ENCODE measurements around the gene UBTD1.
"Not testable (repeated sequence)": the region's sequence is repeated elsewhere in the genome, so short reads cannot be mapped to it uniquely, and the experiment has no call there.

Gene UBTD1

GRCh38 chr10:97466755-97467154 lies 32.0 kb upstream of the UBTD1 start:
- no peak for TF ChIP-seq CTCF (IDR thresholded peaks at IDR 0.05; ENCODE audit: low read depth, low read length)
- no peak overlapping the region for H3K4me3 ChIP-seq (ENCODE audit: low read depth, low read length)

GRCh38 chr10:97468162-97468561 lies 30.6 kb upstream of the UBTD1 start:
- no peak for TF ChIP-seq CTCF (IDR thresholded peaks at IDR 0.05; ENCODE audit: low read depth, low read length)
- no peak overlapping the region for H3K4me3 ChIP-seq (ENCODE audit: low read depth, low read length)

DNA sequence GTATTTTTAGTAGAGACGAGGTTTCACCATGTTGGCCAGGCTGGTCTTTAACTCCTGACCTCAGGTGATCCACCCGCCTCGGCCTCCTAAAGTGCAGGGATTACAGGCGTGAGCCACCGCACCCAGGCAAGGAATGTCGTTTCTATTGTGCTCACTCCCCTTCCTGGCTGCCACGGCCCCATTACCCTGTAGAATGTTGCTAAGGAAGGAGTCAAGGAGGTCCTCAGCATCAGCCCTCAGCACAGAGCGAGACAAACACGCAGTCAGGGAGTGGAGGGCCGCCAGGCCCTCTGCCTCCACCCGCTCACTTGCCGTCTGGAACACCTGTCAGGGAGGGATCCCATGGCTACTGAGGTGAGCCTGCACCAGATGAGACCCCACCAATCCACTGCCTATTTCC lies 29.9 kb upstream of the UBTD1 start:
- not testable (repeated sequence) for H3K4me3 ChIP-seq (ENCODE audit: low read depth, low read length)

DNA sequence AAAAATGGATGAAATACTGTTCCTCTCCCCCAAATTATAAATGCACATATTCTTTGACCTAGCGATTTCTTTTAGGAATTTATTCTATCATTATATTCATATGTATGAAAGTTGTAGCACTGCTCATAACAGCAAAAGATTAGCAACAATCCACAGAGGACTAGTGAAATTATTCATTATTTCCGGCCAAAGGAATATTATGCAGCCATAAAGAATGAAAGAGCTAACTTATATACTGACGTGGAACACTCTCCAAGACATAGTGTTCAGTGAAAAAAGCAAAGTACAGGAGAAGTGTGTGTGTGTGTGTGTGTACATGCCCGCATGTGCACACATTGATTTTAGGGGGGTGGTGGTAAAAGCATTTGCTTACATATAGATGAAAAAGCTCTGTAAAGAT lies 23.8 kb upstream of the UBTD1 start:
- H3K4me3 ChIP-seq (ENCODE audit: low read depth, low read length), result no peak overlapping the region
- no peak for TF ChIP-seq CTCF (IDR thresholded peaks at IDR 0.05; ENCODE audit: low read depth, low read length)

- no peak overlapping the region for H3K4me3 ChIP-seq (ENCODE audit: low read depth, low read length)
- no peak for TF ChIP-seq CTCF (IDR thresholded peaks at IDR 0.05; ENCODE audit: low read depth, low read length)
Observed at GRCh38 chr10:97475936-97476594, 22.7 kb upstream of the UBTD1 start.

DNA sequence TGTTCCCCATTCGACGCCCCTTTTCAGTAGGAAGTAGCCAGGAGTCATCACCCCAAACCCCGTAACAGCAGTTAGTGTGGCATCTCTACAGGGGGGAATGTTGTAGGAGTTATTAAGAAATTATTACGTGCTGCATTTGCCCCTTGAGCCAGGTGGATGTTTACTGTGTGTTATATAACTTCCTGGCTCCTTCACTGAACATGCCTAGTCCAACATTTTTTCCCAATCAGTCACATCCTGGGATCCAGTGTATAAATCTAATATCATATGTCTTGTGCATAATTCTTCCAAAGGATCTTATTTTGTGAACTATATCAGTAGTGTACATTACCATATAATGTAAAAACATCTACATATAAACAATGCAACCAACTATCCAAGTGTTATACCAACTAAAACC lies 19.3 kb upstream of the UBTD1 start:
- not testable (repeated sequence) for H3K4me3 ChIP-seq (ENCODE audit: low read depth, low read length)

GRCh38 chr10:97479939-97480338 lies 18.8 kb upstream of the UBTD1 start:
- no peak overlapping the region for H3K4me3 ChIP-seq (ENCODE audit: low read depth, low read length)

GRCh38 chr10:97481071-97481470 lies 17.7 kb upstream of the UBTD1 start:
- no peak for TF ChIP-seq CTCF (IDR thresholded peaks at IDR 0.05; ENCODE audit: low read depth, low read length)
- H3K4me3 ChIP-seq (ENCODE audit: low read depth, low read length), result no peak overlapping the region

More at GRCh38 chr10:97479939-97480338, 18.8 kb upstream of the UBTD1 start:
- TF ChIP-seq CTCF (IDR thresholded peaks at IDR 0.05; ENCODE audit: low read depth, low read length), result no peak

Measured in WI38 (cell line).